ENCODE measurements around the gene PTPRJ.

The PTPRJ gene

GRCh38 chr11:48073031-48073861, 92.9 kb downstream of the PTPRJ start:
- Mint-ChIP-seq H3K27ac (peak overlapping the region in 1 of 2 donors; percentile 32), H3K4me3 (no peak overlapping the region), H3K4me1 (ENCODE audit: low read depth in 2 of 2) (peaks cover 19 to 35% of the 10 kb centered on the region in 2 donors), H3K9me3 (no peaks in the 10 kb centered on the region), H3K27me3 (no peaks in the 10 kb centered on the region), H3K36me3 (ENCODE audit: insufficient read depth) (peaks cover 30% of the 10 kb centered on the region)
- ATAC-seq (replicated peaks) = no peak
- no peak for DNase-seq

GRCh38 chr11:48074425-48075181, 94.2 kb downstream of the PTPRJ start:
- H3K9me3 Mint-ChIP-seq = no peaks in the 10 kb centered on the region
- H3K4me3 Mint-ChIP-seq = no peak overlapping the region
- peak overlapping the region in 1 of 2 donors; percentile 74 for H3K27ac Mint-ChIP-seq
- ATAC-seq (replicated peaks) = no peak
- peaks cover 22% of the 10 kb centered on the region for H3K36me3 Mint-ChIP-seq (ENCODE audit: insufficient read depth)
- DNase-seq = no peak
- H3K27me3 Mint-ChIP-seq = no peaks in the 10 kb centered on the region
- peaks cover 25 to 47% of the 10 kb centered on the region in 2 donors for H3K4me1 Mint-ChIP-seq (ENCODE audit: low read depth in 2 of 2)

GRCh38 chr11:48075637-48076036, 95.3 kb downstream of the PTPRJ start:
- ATAC-seq (replicated peaks) = no peak
- H3K27me3 Mint-ChIP-seq = no peaks in the 10 kb centered on the region
- peaks cover 31 to 54% of the 10 kb centered on the region in 2 donors for H3K4me1 Mint-ChIP-seq (ENCODE audit: low read depth in 2 of 2)

GRCh38 chr11:48077251-48077650, 96.9 kb downstream of the PTPRJ start:
- Mint-ChIP-seq H3K4me3 (no peak overlapping the region), H3K9me3 (no peaks in the 10 kb centered on the region), H3K27ac (no peak overlapping the region), H3K27me3 (no peaks in the 10 kb centered on the region), H3K4me1 (ENCODE audit: low read depth in 2 of 2) (peaks cover 42 to 59% of the 10 kb centered on the region in 2 donors), H3K36me3 (ENCODE audit: insufficient read depth) (peaks cover 14% of the 10 kb centered on the region)
- DNase-seq (no peak), ATAC-seq (replicated peaks) (no peak)

More at GRCh38 chr11:48075637-48076036, 95.3 kb downstream of the PTPRJ start:
- DNase-seq = no peak
- Mint-ChIP-seq H3K27ac (peak overlapping the region; percentile 74 to 76), H3K36me3 (ENCODE audit: insufficient read depth) (peaks cover 14% of the 10 kb centered on the region), H3K9me3 (no peaks in the 10 kb centered on the region), H3K4me3 (no peak overlapping the region)

- H3K36me3 Mint-ChIP-seq (ENCODE audit: insufficient read depth) = peaks cover 14% of the 10 kb centered on the region
- H3K9me3 Mint-ChIP-seq = no peaks in the 10 kb centered on the region
- H3K27ac Mint-ChIP-seq = peak overlapping the region; percentile 5 to 42
- ATAC-seq (replicated peaks) (no peak), DNase-seq (no peak)
- H3K4me1 Mint-ChIP-seq (ENCODE audit: low read depth in 2 of 2) = peaks cover 46 to 60% of the 10 kb centered on the region in 2 donors
- peak overlapping the region in 1 of 2 donors; percentile 20 for H3K4me3 Mint-ChIP-seq
- H3K27me3 Mint-ChIP-seq = no peaks in the 10 kb centered on the region
Observed at GRCh38 chr11:48078689-48079088, 98.3 kb downstream of the PTPRJ start.

- no peak for ATAC-seq (replicated peaks)
- Mint-ChIP-seq H3K4me3 (no peak overlapping the region), H3K27me3 (no peaks in the 10 kb centered on the region), H3K36me3 (ENCODE audit: insufficient read depth) (peaks cover 14% of the 10 kb centered on the region), H3K9me3 (no peaks in the 10 kb centered on the region), H3K27ac (peak overlapping the region in 1 of 2 donors; percentile 5), H3K4me1 (ENCODE audit: low read depth in 2 of 2) (peaks cover 46 to 62% of the 10 kb centered on the region in 2 donors)
- DNase-seq = no peak
Observed at GRCh38 chr11:48079596-48079995, 99.2 kb downstream of the PTPRJ start.

- Mint-ChIP-seq H3K27me3 (no peaks in the 10 kb centered on the region), H3K4me3 (no peak overlapping the region), H3K4me1 (ENCODE audit: low read depth in 2 of 2) (peaks cover 44 to 59% of the 10 kb centered on the region in 2 donors), H3K27ac (no peak overlapping the region), H3K36me3 (ENCODE audit: insufficient read depth) (peaks cover 14% of the 10 kb centered on the region), H3K9me3 (no peaks in the 10 kb centered on the region)
- no peak for DNase-seq
- no peak for ATAC-seq (replicated peaks)
Observed at GRCh38 chr11:48080301-48080861, 100.0 kb downstream of the PTPRJ start.

GRCh38 chr11:48081151-48082010, 101.0 kb downstream of the PTPRJ start:
- Mint-ChIP-seq H3K36me3 (ENCODE audit: insufficient read depth) (peaks cover 10% of the 10 kb centered on the region), H3K4me1 (ENCODE audit: low read depth in 2 of 2) (peaks cover 36 to 53% of the 10 kb centered on the region in 2 donors), H3K4me3 (no peak overlapping the region), H3K27me3 (no peaks in the 10 kb centered on the region), H3K9me3 (no peaks in the 10 kb centered on the region), H3K27ac (peak overlapping the region; percentile 35 to 56)
- ATAC-seq (replicated peaks) = peak; percentile 68
- DNase-seq = no peak

- no peak for DNase-seq
- H3K27me3 Mint-ChIP-seq = no peaks in the 10 kb centered on the region
- H3K27ac Mint-ChIP-seq = peak overlapping the region in 1 of 2 donors; percentile 64
- H3K4me3 Mint-ChIP-seq = peak overlapping the region in 1 of 2 donors; percentile 10
- H3K4me1 Mint-ChIP-seq (ENCODE audit: low read depth in 2 of 2) = peaks cover 35 to 50% of the 10 kb centered on the region in 2 donors
- peaks cover 10% of the 10 kb centered on the region for H3K36me3 Mint-ChIP-seq (ENCODE audit: insufficient read depth)
- ATAC-seq (replicated peaks) = no peak
- no peaks in the 10 kb centered on the region for H3K9me3 Mint-ChIP-seq
Observed at GRCh38 chr11:48082771-48083170, 102.4 kb downstream of the PTPRJ start.

GRCh38 chr11:48083421-48083820, 103.1 kb downstream of the PTPRJ start:
- Mint-ChIP-seq H3K36me3 (ENCODE audit: insufficient read depth) (peaks cover 4% of the 10 kb centered on the region), H3K27me3 (no peaks in the 10 kb centered on the region), H3K4me3 (no peak overlapping the region), H3K9me3 (no peaks in the 10 kb centered on the region), H3K27ac (peak overlapping the region in 1 of 2 donors; percentile 64), H3K4me1 (ENCODE audit: low read depth in 2 of 2) (peaks cover 35 to 49% of the 10 kb centered on the region in 2 donors)
- no peak for ATAC-seq (replicated peaks)
- no peak for DNase-seq

GRCh38 chr11:48085688-48086087, 105.3 kb downstream of the PTPRJ start:
- DNase-seq = no peak
- no peaks in the 10 kb centered on the region for H3K27me3 Mint-ChIP-seq
- peaks cover 29 to 50% of the 10 kb centered on the region in 2 donors for H3K4me1 Mint-ChIP-seq (ENCODE audit: low read depth in 2 of 2)
- H3K27ac Mint-ChIP-seq = peak overlapping the region; percentile 35 to 69
- no peak overlapping the region for H3K4me3 Mint-ChIP-seq
- H3K9me3 Mint-ChIP-seq = no peaks in the 10 kb centered on the region
- H3K36me3 Mint-ChIP-seq (ENCODE audit: insufficient read depth) = peaks cover 4% of the 10 kb centered on the region
- no peak for ATAC-seq (replicated peaks)

- no peak for DNase-seq
- Mint-ChIP-seq H3K27ac (peak overlapping the region in 1 of 2 donors; percentile 23), H3K9me3 (no peaks in the 10 kb centered on the region), H3K4me3 (no peak overlapping the region), H3K27me3 (no peaks in the 10 kb centered on the region), H3K36me3 (ENCODE audit: insufficient read depth) (peaks cover 4% of the 10 kb centered on the region), H3K4me1 (ENCODE audit: low read depth in 2 of 2) (peaks cover 29 to 55% of the 10 kb centered on the region in 2 donors)
- ATAC-seq (replicated peaks) = no peak
Observed at GRCh38 chr11:48087422-48087821, 107.1 kb downstream of the PTPRJ start.

Measured in effector memory CD8-positive, alpha-beta T cell (primary cell).